HUES48 (cell line): ENCODE data around the gene ANKRD34A.
A peak's percentile ranks its signal among the peaks of the same experiment; 100 is the strongest.

ENCODE experiments used
- H3K27ac ChIP-seq: one replicate; pipeline ENCODE4 v1.7.0; 2013; ENCODE audit warnings: low read depth, low read length, inconsistent platforms
- H3K27me3 ChIP-seq: 2 replicates; pipeline ENCODE4 v1.6.1; 2013; ENCODE audit warnings: mild to moderate bottlenecking, low read length; ENCODE audit not compliant: control insufficient read depth, insufficient read depth
- H3K36me3 ChIP-seq: 2 replicates; pipeline ENCODE4 v1.6.1; 2013; ENCODE audit warnings: low read length; ENCODE audit not compliant: control insufficient read depth, insufficient read depth
- H3K4me1 ChIP-seq: 2 replicates; pipeline ENCODE4 v1.6.1; 2013; ENCODE audit warnings: mild to moderate bottlenecking, low read length; ENCODE audit not compliant: control insufficient read depth, insufficient read depth
- H3K4me3 ChIP-seq: 2 replicates; pipeline ENCODE4 v1.5.1; 2013; ENCODE audit warnings: mild to moderate bottlenecking, low read depth, low read length
- H3K9ac ChIP-seq: 2 replicates; pipeline ENCODE4 v1.6.1; 2013; ENCODE audit warnings: mild to moderate bottlenecking, low read depth, low read length, moderate library complexity
- H3K9me3 ChIP-seq: 2 replicates; pipeline ENCODE4 v1.6.1; 2013; ENCODE audit warnings: low read length; ENCODE audit not compliant: control insufficient read depth, insufficient read depth

ANKRD34A gene

GRCh38 chr1:145996433-145997015 is 32.1 kb upstream of the ANKRD34A start, which contains the start of gene TXNIP:
TXNIP (minus strand) TSS chr1:145996579; CDS start chr1:145996266, 313 bp downstream.
- H3K36me3 ChIP-seq = peaks cover 33% of the 10 kb centered on the region
- H3K4me1 ChIP-seq = peaks cover 27% of the 10 kb centered on the region
- H3K9me3 ChIP-seq = no peaks in the 10 kb centered on the region
- no peaks in the 10 kb centered on the region for H3K27me3 ChIP-seq
- H3K9ac ChIP-seq = peak within 1 kb of the TSS; percentile 86
- H3K27ac ChIP-seq = peak within 1 kb of the TSS; percentile 23
- peak within 1 kb of the TSS; percentile 89 for H3K4me3 ChIP-seq

GRCh38 chr1:145995964-145996432 is 31.6 kb upstream of the ANKRD34A start:
- H3K4me1 ChIP-seq = peaks cover 27% of the 10 kb centered on the region

GRCh38 chr1:145995148-145995881 is 30.9 kb upstream of the ANKRD34A start:
- no peak overlapping the region for H3K27ac ChIP-seq
- H3K4me3 ChIP-seq = peak overlapping the region; percentile 89
- peaks cover 27% of the 10 kb centered on the region for H3K4me1 ChIP-seq
- peak overlapping the region; percentile 86 for H3K9ac ChIP-seq
- H3K9me3 ChIP-seq = no peaks in the 10 kb centered on the region
- H3K36me3 ChIP-seq = peaks cover 33% of the 10 kb centered on the region
- no peaks in the 10 kb centered on the region for H3K27me3 ChIP-seq

More at GRCh38 chr1:145995964-145996432, 31.6 kb upstream of the ANKRD34A start:
- peak overlapping the region; percentile 86 for H3K9ac ChIP-seq
- no peaks in the 10 kb centered on the region for H3K9me3 ChIP-seq
- peak overlapping the region; percentile 6 for H3K27ac ChIP-seq
- no peaks in the 10 kb centered on the region for H3K27me3 ChIP-seq
- H3K36me3 ChIP-seq = peaks cover 33% of the 10 kb centered on the region
- peak overlapping the region; percentile 89 for H3K4me3 ChIP-seq

- no peaks in the 10 kb centered on the region for H3K27me3 ChIP-seq
- H3K4me3 ChIP-seq = peak overlapping the region; percentile 89
- no peak overlapping the region for H3K27ac ChIP-seq
- peaks cover 24% of the 10 kb centered on the region for H3K4me1 ChIP-seq
- H3K9me3 ChIP-seq = no peaks in the 10 kb centered on the region
- H3K9ac ChIP-seq = no peak overlapping the region
- H3K36me3 ChIP-seq = peaks cover 33% of the 10 kb centered on the region
Measured at GRCh38 chr1:145994391-145995120, 30.2 kb upstream of the ANKRD34A start.

- Histone ChIP-seq H3K9me3 (no peaks in the 10 kb centered on the region), H3K9ac (no peak overlapping the region; the same call in 1 of the 2 replicates), H3K36me3 (peaks cover 33% of the 10 kb centered on the region), H3K4me3 (peak overlapping the region; percentile 89; the same call in 1 of the 2 replicates), H3K27ac (no peak overlapping the region), H3K4me1 (peaks cover 20% of the 10 kb centered on the region), H3K27me3 (no peaks in the 10 kb centered on the region)
Measured at GRCh38 chr1:145993618-145994390, 29.4 kb upstream of the ANKRD34A start.

GRCh38 chr1:145992958-145993617 is 28.7 kb upstream of the ANKRD34A start:
- peak overlapping the region; percentile 89; the same call in 1 of the 2 replicates for H3K4me3 ChIP-seq
- no peak overlapping the region; the same call in 1 of the 2 replicates for H3K9ac ChIP-seq
- H3K27ac ChIP-seq = no peak overlapping the region

GRCh38 chr1:145992502-145992936 is 28.1 kb upstream of the ANKRD34A start:
- Histone ChIP-seq H3K27ac (no peak overlapping the region), H3K9me3 (no peaks in the 10 kb centered on the region), H3K4me3 (no peak overlapping the region), H3K9ac (no peak overlapping the region), H3K36me3 (peaks cover 33% of the 10 kb centered on the region), H3K27me3 (no peaks in the 10 kb centered on the region), H3K4me1 (peaks cover 13% of the 10 kb centered on the region)

More at GRCh38 chr1:145992958-145993617, 28.7 kb upstream of the ANKRD34A start:
- peaks cover 33% of the 10 kb centered on the region for H3K36me3 ChIP-seq
- peaks cover 18% of the 10 kb centered on the region for H3K4me1 ChIP-seq
- no peaks in the 10 kb centered on the region for H3K9me3 ChIP-seq
- no peaks in the 10 kb centered on the region for H3K27me3 ChIP-seq

GRCh38 chr1:145991735-145992412 is 27.5 kb upstream of the ANKRD34A start:
- Histone ChIP-seq H3K9ac (no peak overlapping the region; the same call in 1 of the 2 replicates), H3K4me3 (no peak overlapping the region), H3K36me3 (peaks cover 33% of the 10 kb centered on the region), H3K27me3 (no peaks in the 10 kb centered on the region), H3K27ac (no peak overlapping the region), H3K9me3 (no peaks in the 10 kb centered on the region), H3K4me1 (peaks cover 7% of the 10 kb centered on the region)

- Histone ChIP-seq H3K4me3 (no peak overlapping the region), H3K4me1 (peaks cover 11% of the 10 kb centered on the region), H3K27ac (no peak overlapping the region), H3K27me3 (no peaks in the 10 kb centered on the region), H3K36me3 (peaks cover 33% of the 10 kb centered on the region), H3K9me3 (no peaks in the 10 kb centered on the region), H3K9ac (no peak overlapping the region)
Measured at GRCh38 chr1:145990249-145990855, 26.0 kb upstream of the ANKRD34A start.
